Neural cell (in vitro differentiated cells): ENCODE data around the gene FMNL1.

Experiments
- CTCF ChIP-seq: fragments of 450-650 bp; IDR thresholded peaks from 2 replicates; pipeline ENCODE4 v1.5.1; 2014; ENCODE audit warnings: antibody characterized with exemption, mild to moderate bottlenecking, moderate library complexity; ENCODE audit not compliant: poor library complexity, severe bottlenecking
- EZH2 ChIP-seq: fragments of 200-600, 300-800 bp; shearing (Covaris generic), sonication (generic); IDR thresholded peaks from 2 replicates; pipeline ENCODE4 v1.6.1; 2014; ENCODE audit warnings: antibody characterized with exemption, low read length, borderline replicate concordance, mild to moderate bottlenecking; ENCODE audit not compliant: insufficient read depth, poor library complexity, severe bottlenecking
- MXI1 ChIP-seq: fragments of 450-650 bp; conservative IDR thresholded peaks from 2 replicates; pipeline ENCODE4 v1.6.1; 2014; ENCODE audit warnings: antibody characterized with exemption, mild to moderate bottlenecking; ENCODE audit not compliant: poor library complexity, severe bottlenecking
- POLR2AphosphoS5 ChIP-seq: IDR thresholded peaks from 2 replicates; pipeline ENCODE4 v1.6.1; 2012
- RAD21 ChIP-seq: fragments of 450-650 bp; conservative IDR thresholded peaks from 2 replicates; pipeline ENCODE4 v1.6.1; 2014; ENCODE audit warnings: antibody characterized with exemption, mild to moderate bottlenecking, moderate library complexity
- REST ChIP-seq: IDR thresholded peaks from 2 replicates; pipeline ENCODE4 v1.6.1; 2012; ENCODE audit warnings: borderline replicate concordance
- SMC3 ChIP-seq: fragments of 450-650 bp; conservative IDR thresholded peaks from 2 replicates; pipeline ENCODE4 v1.6.1; 2014; ENCODE audit warnings: antibody characterized with exemption, mild to moderate bottlenecking, moderate library complexity; ENCODE audit not compliant: poor library complexity

- no peak for TF ChIP-seq CTCF
- no peak for TF ChIP-seq REST
- no peak for TF ChIP-seq POLR2AphosphoS5
- no peak for TF ChIP-seq EZH2
- TF ChIP-seq SMC3: no peak
- TF ChIP-seq RAD21: no peak
- no peak for TF ChIP-seq MXI1
These were observed 3.5 kb downstream of the FMNL1 start for GRCh38 chr17:45225051-45225700.
